Cardiac muscle cell (in vitro differentiated cells and primary cell): ENCODE results near the gene ZFP36. TPM values are rescaled to one million over a fixed set of nuclear protein-coding genes. Genes with fewer than 3 reads are reported as not detected.

Experiments used
- DNase-seq, 2 donors: peaks; one replicate each; pipeline versions ENCODE4 v3.0.0 to v3.0.0-alpha.2; 2010 to 2017; ENCODE audit warnings: low read depth in 1 of 2, low spot score in 1 of 2
- H3K27ac ChIP-seq: fragments of 200-600 bp; sonication (generic); 2 replicates; pipeline ENCODE4 v1.5.1; 2016
- H3K27me3 ChIP-seq: fragments of 200-600 bp; sonication (generic); 2 replicates; pipeline ENCODE4 v1.6.0; 2016; ENCODE audit warnings: control low read depth
- H3K36me3 ChIP-seq: fragments of 200-600 bp; sonication (generic); 2 replicates; pipeline ENCODE4 v1.5.1; 2016; ENCODE audit warnings: control low read depth
- H3K4me1 ChIP-seq: fragments of 200-600 bp; sonication (generic); 2 replicates; pipeline ENCODE4 v1.8.1; 2017; ENCODE audit warnings: low read depth, mild to moderate bottlenecking, mixed run types
- H3K4me3 ChIP-seq: fragments of 200-600 bp; sonication (generic); 2 replicates; pipeline ENCODE4 v1.5.1; 2016; ENCODE audit warnings: mild to moderate bottlenecking
- H3K9me3 ChIP-seq: fragments of 200-600 bp; sonication (generic); 2 replicates; pipeline ENCODE4 v1.5.1; 2017; ENCODE audit warnings: low read depth, mild to moderate bottlenecking, control low read depth
- CTCF ChIP-seq: IDR thresholded peaks from 2 replicates; pipeline ENCODE4 v1.5.1; 2012; ENCODE audit warnings: low read depth, mild to moderate bottlenecking, low read length
- polyA plus RNA-seq: library from polyadenylated mRNA; unstranded; fragments of >200 nt; fragmentation: Nextera tagmentation; extraction: Ambion mirVana; gene quantifications from 2 replicates; pipeline ENCODE4 v1.2.1, GENCODE V29; 2016
- total RNA-seq: library from RNA; depleted of rRNA; stranded (reverse); fragments of >200 nt; gene quantifications from 2 replicates; pipeline ENCODE4 v1.2.3, GENCODE V29; 2016

Gene ZFP36
- total and polyA plus RNA-seq, 2 experiments from 2014 or later = 14.6 to 53.4 TPM

DNA sequence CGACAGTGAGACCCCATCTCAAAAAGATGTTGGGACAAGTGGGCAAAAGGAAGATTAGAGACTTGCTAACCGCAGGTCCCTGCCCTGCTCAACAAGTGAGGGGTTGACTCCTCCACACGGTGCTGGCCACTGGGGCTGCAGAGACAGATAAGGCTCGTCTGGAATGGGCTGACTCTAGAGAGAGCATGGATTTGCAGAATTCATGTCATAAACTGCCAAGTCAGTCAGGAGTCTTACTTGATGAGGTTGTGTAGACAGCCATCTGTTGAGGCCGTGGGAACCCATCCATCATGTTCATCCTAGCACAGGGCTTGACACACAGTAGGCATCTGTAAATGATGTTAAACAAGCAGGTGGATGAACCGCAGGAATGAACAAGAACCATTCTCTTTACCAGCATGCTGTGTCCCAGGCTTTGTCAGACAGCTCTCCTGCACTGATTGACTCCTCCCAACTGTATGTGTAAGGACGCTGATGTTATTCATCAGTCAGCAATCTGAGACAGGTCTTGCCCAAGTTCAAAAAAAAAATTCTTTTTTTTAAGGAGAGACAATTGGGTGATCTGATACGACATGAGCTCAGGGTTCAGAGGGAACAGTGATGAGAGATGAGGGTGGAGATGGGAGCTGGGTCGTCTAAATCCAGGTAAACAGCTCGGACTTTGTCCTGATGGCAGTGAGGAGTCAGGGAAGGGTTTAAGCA, 24.6 kb upstream of the ZFP36 start:
- DNase-seq = no peak
- Histone ChIP-seq H3K4me1 (no peaks in the 10 kb centered on the region), H3K4me3 (no peak overlapping the region), H3K36me3 (peaks cover 71% of the 10 kb centered on the region), H3K9me3 (no peaks in the 10 kb centered on the region), H3K27me3 (no peaks in the 10 kb centered on the region), H3K27ac (no peak overlapping the region)
- no peak for TF ChIP-seq CTCF

GRCh38 chr19:39382991-39383828, 23.4 kb upstream of the ZFP36 start:
- no peak for TF ChIP-seq CTCF
- Histone ChIP-seq H3K9me3 (no peaks in the 10 kb centered on the region), H3K4me1 (no peaks in the 10 kb centered on the region), H3K4me3 (no peak overlapping the region), H3K27ac (no peak overlapping the region), H3K36me3 (peaks cover 70% of the 10 kb centered on the region), H3K27me3 (no peaks in the 10 kb centered on the region)
- no peak for DNase-seq

DNA sequence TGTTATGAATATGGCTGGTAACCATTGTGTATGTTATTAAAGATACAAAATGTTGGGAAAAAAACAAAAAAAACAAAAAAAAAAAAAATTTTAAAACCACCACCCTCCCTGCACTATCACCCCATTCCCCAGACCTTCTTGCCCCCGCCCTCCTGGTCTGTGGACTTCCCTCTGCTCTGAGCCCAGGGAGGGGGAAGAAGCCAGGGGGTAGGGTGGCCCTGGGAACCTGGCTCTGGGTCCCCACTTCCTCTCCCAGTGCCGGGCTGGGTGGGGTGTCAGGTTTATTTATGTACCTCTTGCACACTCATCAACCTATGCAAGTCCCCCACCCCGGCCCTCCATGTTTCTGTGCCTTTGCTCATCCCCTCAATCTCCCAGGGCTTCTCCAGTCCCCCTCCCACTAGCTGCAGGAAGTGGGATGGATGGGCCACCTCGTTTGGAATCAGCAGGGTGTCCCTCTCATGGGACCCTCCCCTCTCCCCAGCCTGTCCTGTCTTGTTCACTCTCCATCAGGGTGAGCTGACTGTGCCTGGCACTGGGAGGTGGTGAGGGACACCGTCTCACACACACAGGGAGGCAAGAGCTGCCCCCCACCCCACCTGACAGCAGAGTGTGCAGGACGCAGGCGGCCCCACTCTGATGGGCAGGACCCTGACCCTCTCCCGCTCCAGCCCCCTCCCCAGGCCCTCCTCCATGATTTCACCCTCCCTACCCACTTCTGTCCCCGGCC, 21.6 kb upstream of the ZFP36 start:
- Histone ChIP-seq H3K27ac (peak overlapping the region; percentile 66), H3K4me3 (no peak overlapping the region)

DNA sequence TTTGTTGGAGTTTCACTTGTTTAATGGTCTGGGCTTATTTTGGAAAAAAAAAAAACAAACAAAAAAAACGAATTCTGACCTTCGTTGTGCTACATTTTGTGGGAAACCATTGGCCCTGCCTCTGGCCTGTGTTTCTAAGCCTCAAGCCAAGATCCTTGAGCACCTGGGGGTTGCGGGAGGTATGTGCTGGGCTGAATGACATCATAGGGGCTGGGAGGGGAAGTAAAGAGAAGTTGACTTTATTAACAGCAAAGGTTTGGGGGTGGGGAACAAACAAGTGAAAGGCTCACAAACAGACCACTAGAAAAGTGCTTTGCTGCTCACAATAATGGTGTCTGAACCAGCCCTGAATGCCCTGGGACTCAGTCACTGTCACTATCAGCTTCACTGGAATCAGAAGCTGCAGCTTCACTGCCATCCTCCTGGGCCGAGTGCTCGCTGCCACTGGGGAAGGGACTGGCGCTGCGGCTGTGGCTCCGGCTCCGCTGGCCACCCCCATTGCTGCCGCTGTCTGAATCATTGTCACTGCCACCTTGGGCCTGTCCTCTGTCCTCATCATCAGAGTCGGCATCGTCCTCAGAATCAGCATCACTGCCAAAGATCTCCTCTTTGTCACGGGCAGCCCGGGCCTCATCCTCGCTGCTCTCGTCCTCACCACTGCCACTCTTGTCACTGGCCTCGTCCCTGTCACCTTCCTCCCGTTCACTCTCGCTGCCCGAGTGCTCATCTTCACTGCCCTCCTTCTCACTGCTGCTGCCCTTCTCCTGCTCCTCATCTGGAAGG, 20.8 kb upstream of the ZFP36 start:
- Histone ChIP-seq H3K36me3 (peaks cover 58% of the 10 kb centered on the region), H3K4me3 (no peak overlapping the region), H3K4me1 (peaks cover 4% of the 10 kb centered on the region), H3K27me3 (no peaks in the 10 kb centered on the region), H3K27ac (peak overlapping the region; percentile 66), H3K9me3 (no peaks in the 10 kb centered on the region)
- TF ChIP-seq CTCF = no peak
- DNase-seq = no peak

More for the DNA sequence above, 21.6 kb upstream of the ZFP36 start:
- H3K9me3 ChIP-seq = no peaks in the 10 kb centered on the region
- peaks cover 64% of the 10 kb centered on the region for H3K36me3 ChIP-seq
- no peak for DNase-seq
- H3K4me1 ChIP-seq = peaks cover 2% of the 10 kb centered on the region
- H3K27me3 ChIP-seq = no peaks in the 10 kb centered on the region
- TF ChIP-seq CTCF = no peak

DNA sequence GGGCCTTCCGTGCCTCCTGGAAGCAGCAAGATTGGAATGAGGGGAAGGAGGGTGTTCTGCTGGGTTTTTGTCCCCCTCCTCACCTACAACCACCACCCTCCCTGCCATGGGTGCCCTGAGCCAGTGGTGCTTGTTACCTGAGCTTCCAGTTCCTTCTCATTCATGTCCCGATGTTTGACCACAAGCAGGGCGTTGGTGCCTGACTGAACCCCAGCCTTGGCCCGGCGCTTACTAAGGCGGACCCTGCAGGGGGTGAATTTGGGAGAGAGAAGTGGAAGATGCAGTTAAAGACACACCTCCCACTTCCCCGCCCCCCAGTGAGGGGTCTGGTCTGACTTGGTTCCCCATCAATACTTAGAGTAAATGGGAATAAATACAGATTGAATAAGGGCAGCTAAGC, 20.1 kb upstream of the ZFP36 start:
- Histone ChIP-seq H3K4me3 (no peak overlapping the region), H3K36me3 (peaks cover 50% of the 10 kb centered on the region), H3K27me3 (no peaks in the 10 kb centered on the region), H3K9me3 (no peaks in the 10 kb centered on the region), H3K27ac (peak overlapping the region; percentile 66), H3K4me1 (peaks cover 4% of the 10 kb centered on the region)
- TF ChIP-seq CTCF = no peak
- no peak for DNase-seq
